ENCODE results near the gene ZSCAN2.
"Not testable (repeated sequence)": the region's sequence is repeated elsewhere in the genome, so short reads cannot be mapped to it uniquely, and the experiment has no call there.

The ZSCAN2 gene

DNA sequence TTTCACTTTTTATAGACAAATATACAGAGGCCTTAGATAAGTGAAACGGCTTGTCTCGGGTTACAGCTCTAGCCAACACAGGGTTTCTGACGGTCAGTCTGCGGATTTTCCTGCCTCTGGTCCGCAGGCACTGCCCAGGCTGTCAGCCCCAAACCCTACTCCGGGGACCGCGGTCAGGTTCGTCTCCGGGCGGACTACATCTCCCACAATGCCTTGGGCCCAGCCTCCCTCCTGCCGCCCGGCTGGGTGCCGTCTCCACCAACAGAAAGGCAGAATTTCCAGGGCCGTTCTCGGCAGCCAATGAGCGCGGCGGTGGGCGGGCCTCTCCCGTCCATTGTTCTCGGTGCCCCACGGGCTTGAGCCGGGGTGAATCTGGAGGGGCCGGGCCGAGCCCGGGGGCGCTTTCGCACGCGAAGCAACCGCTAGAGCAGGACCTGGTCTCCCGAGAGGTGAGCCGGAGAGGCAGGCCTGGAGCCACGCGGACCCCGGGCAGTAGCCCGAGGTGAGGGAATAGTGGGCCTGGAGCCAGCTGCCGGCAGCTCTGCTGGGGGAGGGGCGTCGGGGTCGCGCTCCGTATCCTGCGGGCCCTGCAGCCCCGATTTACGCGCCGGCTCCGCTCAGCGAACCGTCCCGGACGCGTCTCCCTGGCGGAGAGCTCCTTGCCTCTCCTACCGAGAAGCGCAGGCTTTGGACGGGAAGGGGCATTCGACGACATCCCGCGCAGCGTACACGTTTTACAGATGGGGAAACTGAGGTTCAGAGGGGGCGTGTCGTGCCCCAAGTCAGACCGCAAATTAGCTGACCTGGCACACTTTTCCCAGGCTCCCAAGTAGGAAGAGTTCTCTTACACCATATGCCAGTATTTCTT, at the start of gene ZSCAN2:
TSS of gene ZSCAN2 (plus strand) at position 323 of the 868 bp plus-strand sequence. CDS start 2,919 bp downstream, outside the sequence.
- peak; percentile 84 for DNase-seq (ENCODE audit: low read depth)

DNA sequence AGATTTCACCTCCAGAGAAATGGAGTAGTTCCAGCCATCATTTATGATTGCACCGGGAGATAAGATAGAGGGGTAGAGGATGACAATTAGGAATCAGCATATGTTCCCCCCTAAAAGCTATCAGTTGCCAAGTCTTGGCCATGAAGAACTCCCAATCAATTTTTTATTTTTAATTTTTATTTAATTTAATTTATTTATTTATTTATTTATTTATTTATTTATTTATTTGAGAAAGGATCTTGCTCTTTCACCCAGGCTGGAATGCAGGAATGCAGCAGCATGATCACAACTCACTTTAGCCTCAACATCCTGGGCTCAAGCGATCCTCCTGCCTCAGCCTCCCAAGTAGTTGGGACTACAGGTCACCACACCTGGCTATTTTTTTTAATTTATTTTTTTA, 49.2 kb upstream of the ZSCAN2 start:
- DNase-seq (ENCODE audit: low read depth) = not testable (repeated sequence)

DNA sequence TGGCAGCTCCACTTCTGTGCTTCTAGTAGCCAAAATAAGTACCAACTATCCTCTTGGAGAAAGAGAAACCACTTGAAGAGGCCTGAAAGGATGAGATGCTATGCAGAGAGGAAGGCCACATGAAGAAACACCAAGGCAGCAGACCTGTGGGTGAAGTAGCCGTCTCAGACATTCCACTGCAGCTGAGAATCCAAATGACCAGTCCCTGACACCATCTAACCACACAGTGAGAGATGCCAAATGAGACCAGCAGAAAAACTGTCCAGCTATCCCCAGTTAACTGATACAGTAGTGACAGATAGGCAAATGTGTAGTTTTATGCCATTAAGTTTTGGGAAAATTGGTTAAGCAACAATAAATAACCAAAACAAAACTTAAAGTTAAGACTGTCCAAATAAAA, 47.9 kb upstream of the ZSCAN2 start:
- DNase-seq (ENCODE audit: low read depth) = no peak

DNA sequence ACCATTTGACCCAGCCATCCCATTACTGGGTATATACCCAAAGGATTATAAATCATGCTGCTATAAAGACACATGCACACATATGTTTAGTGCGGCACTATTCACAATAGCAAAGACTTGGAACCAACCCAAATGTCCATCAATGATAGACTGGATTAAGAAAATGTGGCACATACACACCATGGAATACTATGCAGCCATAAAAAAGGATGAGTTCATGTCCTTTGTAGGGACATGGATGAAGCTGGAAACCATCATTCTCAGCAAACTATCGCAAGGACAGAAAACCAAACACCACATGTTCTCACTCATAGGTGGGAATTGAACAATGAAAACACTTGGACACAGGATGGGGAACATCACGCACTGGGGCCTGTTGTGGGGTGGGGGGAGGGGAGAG, 44.1 kb upstream of the ZSCAN2 start:
- not testable (repeated sequence) for DNase-seq (ENCODE audit: low read depth)

DNA sequence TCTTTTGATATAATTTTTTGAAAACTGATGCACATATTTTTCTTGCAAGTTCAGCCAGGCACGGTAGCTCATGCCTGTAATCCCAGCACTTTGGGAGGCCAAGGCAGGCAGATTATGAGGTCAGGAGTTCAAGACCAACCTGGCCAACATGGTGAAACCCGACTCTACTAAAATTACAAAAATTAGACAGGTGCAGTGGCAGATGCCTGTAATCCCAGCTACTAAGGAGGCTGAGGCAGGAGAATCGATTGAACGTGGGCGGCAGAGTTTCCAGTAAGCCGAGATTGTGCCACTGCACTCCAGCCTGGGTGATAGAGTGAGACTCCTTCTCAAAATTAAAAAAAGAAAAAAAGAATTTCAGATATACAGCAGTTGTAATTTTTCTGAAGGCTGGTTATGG, 32.8 kb upstream of the ZSCAN2 start:
- not testable (repeated sequence) for DNase-seq (ENCODE audit: low read depth)

DNA sequence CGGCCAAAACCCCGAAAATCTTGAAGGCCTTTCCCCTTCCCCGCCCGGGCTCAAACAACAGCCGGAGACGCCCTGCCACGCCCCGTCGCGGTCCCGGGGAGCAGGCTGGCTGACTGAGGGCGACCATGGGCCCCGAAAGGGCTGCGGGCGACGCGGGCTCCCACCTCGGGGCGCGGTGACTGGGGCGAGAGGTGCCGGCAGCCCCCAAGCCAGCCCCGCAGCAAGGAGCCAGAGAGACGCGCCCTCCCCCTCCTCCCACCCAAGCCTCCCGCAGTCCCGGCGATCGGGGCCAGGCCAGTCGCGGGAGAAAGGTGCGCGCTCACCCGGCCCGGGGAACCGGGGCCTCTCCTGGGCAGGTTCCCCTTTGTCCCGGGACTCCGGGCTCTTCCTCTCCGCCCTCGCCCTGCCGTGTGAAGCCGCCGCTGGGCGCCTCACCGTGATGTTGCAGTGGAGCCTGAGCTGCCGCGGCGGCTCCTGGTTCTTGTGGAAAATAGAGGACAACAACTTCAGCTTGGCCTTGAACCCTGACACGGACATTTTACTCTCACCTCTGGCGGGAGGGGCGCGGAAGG, 30.6 kb upstream of the ZSCAN2 start:
- no peak for DNase-seq (ENCODE audit: low read depth)

DNA sequence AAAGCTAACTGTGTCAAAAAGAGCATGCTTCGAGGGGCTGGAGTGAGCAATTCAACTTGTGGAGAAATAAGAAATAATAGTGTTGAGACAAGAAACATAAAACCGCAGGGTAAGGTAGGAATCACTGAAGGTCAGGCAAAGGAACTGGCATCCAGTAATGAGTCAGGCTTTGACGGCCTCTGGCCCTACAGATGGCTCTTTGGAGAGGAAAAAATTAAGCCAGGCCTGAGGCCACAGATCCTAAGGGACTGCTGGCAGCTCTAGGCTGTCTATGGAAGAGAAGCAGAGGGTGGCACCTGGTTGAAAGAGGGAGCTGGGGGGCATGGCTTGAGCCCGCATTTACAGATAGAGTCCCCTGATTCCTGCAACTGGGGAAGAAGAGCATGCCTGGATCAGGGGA, 28.6 kb upstream of the ZSCAN2 start:
- DNase-seq (ENCODE audit: low read depth) = no peak

DNA sequence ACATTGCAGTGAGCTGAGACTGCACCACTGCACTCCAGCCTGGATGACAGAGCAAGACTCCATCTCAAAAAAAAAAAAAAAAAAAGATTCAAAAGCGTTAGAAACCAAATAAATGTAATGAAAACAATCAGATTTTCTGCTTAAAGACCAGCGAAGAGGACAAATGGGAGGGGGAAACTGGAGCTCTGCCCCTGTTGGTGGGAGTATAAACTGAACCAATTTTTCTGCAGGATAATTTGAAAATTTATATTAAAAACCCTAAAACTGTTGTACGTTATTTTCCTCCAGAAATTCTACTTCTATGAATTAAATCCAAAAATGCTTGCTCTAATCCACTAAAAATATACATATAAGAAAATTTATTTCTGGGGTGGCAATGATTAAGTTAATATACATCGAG, 25.3 kb upstream of the ZSCAN2 start:
- DNase-seq (ENCODE audit: low read depth) = no peak

DNA sequence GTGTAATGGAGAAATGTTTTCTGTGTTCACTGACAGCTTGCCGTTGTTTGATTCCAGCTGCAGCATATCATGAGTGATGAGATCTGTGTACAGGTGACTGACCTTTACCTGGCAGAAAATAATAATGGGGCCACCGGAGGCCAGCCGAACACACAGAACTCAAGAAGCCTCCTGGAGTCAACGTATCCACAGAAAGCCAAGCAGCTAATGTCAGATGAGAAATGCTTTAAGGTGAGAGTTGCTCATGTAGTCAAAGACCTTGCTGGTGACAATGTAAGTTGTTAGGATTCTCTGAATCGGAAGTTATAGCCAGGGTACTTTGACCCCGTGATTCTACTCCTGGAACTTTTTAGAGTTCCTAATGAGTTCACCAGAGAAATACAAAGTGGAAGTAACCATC, 22.9 kb upstream of the ZSCAN2 start:
- not testable (repeated sequence) for DNase-seq (ENCODE audit: low read depth)

DNA sequence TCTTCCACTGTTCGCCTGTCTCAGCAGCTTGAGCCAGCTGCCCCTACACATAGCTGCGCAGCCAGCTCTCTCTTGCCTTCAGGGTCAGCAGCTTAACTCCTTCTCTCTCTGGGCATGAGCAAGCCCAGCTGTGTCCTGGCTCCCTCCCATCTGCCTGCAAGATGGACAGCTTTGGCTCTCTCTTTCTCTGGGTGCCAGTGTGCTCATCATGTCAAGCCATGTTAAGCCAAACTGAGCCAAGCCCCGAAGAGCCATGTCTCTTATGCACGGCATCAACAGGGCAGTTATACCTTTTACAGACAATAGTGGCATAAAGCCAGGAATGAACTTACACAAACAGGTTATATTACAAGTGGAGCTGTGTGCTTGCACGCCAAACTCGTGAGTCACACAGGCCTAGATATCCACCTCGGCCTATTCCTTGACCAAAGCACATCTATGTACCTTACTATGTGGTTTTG, 21.5 kb upstream of the ZSCAN2 start:
- not testable (repeated sequence) for DNase-seq (ENCODE audit: low read depth)

DNA sequence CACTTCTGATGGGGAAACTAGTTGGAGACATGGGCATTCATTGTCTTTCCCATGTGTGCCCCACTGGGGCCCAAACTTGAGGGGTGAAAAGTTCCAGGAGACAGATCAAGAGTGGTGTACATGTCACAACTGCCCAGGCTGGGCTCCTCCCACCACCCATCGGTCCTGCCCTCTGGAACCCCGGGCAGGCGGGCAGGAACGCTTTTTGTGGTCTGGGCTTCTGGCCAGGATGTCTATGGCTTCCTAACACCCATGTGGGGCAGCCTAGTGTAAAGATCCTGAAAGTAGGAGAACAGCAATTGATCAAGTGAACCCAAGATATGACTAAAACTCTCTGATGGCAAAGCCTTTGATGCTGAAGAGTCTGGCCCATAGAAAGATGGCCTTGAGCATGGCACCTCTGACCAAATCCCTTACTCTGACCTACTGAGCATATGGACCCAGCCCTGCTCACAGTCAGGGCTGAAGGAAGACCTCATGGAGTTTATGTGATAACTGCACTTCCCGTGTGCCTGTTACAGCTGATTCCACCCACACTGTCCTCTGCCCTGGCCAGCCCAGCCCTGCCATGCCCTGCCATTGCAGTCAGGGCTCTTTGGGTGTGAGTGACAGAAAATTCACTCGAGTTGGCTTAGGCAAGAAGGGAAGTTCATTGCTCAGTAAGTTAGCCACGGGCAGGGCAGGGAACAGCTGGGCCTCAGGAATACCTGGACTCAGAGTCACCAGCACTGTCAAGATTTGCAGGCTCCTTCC, 19.0 kb upstream of the ZSCAN2 start:
- DNase-seq (ENCODE audit: low read depth) = not testable (repeated sequence)

DNA sequence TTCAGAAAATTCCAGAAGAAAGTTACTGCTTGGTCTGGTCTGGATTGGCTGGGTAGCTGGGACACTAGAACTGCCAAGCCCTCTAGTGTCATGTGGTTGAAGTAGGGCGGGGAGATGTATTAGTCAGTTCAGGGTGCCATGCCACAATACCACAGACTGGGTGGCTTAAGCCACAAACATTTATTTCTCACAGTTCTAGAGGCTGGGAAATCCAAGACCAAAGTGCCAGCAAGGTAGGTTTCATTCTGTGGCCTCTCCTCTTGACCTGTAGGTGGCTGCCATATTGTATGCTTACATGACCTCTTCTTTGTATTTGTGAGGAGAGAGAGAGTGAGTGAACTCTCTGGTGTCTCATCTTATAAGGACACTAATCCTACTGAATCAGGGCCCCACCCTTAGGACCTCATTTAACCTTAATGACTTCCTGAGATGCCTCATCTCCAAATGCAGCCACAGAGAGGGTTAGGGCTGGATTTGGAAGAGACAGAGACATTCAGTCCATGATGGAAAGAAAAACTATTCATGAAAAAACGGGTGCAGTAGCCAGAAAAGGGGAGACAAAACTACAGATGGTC, 18.1 kb upstream of the ZSCAN2 start:
- no peak for DNase-seq (ENCODE audit: low read depth)

DNA sequence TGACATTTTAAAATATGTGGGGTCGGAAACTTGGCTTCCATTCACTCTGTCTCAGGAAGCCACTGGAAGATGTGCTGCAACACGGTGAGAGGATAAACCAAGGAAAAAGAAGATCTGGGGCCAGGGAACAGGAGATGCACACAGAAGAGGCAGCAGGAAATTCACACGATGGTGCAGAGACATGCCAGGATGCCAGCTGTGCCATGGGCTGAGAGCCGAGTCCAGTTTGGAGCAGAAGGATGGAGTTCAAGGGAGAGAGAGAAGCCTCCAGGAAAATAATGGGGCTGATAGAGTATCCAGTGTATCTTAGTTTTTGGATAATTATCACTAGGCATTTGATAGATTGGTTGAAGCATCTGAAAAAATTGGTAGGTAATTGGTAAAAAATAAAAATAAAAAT, 16.9 kb upstream of the ZSCAN2 start:
- DNase-seq (ENCODE audit: low read depth) = not testable (repeated sequence)

DNA sequence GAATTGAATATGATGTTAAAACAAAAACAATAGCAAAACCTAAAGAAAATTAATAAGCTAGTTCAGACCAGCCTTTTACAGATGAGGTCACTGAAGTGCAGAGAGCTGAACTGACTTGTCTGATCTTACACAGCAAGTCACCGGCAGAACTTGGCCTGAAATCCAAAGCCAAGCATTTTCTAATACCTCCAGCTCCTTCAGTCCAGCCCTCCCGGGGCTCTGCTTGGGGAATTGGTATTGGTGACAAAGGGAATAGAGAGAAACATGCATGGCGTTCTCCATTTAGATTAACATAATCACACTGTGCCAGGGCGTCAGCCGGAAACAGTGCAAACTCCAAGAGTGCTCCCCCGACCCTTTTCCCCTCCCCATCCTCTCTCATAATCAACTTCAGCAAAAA, 14.1 kb upstream of the ZSCAN2 start:
- DNase-seq (ENCODE audit: low read depth) = no peak

DNA sequence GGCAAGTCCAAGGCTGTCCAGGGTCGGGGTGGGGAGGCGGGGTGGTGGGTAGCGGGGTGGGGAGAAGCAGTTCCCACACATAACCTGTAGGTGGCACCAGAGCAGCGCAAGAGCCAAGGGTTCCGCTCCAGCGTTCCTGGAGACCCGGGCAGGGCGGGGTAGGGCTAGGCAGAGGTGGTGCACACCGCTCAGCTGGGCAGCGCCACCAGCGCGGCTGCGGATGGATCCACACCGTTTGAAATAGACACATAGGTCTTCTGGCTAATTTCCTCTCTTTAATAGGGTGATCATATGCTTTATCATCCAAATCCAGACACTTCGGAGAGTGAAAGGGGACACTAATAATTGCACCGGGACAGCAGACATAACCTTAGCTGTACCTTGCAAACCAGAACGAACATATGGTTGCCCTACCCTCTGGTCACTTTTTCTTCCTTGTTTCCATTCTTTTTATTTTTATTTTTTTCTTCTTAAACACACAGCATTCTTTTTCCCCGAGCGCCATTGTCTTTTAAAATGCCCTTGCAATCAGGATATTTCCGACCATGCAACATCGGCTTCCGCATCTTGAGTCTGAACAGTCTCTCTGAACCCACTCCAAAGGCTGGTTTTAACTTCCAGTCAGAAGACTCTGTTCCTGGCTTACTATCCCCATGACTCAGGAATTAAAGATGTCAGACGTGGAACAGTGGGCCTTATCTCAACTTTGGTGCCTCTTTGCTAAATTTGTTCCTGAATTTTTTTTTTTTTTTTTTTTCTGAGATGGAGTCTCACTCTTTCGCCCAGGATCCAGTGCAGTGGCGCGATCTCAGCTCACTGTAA, 12.5 kb upstream of the ZSCAN2 start:
- DNase-seq (ENCODE audit: low read depth) = peak; percentile 73

DNA sequence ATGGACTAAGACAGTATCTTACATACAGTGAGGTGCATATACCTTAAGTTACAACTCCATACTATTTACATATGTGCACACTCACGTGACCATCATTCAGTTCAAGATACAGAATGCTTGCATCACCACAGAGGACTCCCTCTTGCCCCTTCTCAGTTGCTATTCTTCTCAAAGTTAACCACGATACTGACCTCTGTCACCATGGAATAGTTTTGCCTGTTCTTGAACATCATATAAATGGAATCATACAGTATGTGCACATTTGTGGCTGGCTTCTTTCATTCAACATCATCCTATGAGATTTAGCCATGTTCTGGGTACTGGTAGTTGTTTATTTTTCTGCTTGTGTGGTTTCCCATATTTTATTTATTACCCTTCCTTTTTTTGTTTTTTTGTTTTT, 10.4 kb upstream of the ZSCAN2 start:
- no peak for DNase-seq (ENCODE audit: low read depth)

DNA sequence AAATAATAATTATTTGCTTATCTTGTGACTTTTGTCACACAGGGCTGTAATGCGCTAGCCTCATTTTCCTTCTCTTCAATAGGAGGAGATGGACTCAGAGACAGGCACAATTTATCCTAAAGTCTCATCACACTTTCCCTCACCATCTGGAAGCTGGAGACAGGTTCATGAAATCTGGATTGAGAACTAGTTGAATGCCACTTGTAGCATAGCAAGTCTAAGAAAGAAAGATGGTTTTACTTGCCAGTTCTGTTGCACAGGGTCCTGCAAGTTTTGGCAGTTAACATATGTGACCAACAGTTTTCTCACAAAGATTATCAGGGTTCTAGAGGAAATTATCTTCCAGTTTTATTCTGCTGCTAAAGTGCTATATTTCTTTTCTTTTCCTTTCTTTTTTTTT, 9.0 kb upstream of the ZSCAN2 start:
- no peak for DNase-seq (ENCODE audit: low read depth)

DNA sequence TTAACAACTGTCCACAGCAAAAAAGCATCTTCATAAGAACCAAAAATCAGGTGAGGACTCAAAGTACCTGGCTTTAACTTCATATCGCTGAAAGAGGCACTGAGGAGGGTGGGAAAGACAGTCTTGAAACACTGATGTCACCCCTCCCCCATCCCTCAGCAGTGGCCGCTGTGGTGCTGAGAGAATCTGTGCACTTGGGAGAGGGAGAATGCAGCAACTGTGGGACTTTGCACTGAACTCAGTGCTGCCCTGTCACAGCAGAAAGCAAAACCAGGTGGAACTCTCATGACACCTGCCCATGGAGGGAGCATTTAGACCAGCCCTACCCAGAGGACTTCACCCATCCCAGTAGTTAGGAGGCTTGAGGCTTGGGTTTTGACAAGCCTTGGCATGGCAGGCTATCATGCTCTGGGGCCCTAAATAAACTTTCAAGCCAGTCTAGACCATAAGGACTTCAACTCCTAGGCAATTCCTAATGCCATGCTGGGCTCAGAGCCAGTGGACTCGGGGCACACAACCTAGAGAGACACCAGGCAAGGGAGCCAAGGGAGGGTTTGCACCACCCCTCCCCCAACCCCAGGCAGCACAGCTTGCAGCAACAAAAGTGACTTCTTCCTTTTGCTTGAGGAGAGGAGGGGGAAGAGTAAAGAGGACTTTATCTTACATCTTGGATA, 6.1 kb upstream of the ZSCAN2 start:
- DNase-seq (ENCODE audit: low read depth) = no peak

DNA sequence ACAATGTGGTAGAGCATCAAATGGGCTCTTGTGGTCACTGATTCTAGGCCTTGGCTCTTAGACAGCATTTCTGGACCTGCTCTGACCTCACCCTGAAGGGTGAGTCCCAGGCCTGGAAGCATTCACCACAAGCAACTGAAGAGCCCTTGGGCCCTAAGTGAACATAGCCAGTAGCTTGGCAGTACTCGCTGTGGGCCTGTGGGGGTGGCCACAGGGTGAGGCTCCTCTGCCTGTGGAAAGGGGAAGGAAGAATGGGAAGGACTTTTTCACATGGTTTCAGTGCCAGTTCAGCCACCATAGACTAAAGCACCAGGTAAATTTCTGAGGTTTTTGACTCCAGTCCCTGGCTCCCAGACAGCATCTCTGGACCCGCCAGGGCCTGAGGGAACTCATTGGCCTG, 5.1 kb upstream of the ZSCAN2 start:
- no peak for DNase-seq (ENCODE audit: low read depth)

DNA sequence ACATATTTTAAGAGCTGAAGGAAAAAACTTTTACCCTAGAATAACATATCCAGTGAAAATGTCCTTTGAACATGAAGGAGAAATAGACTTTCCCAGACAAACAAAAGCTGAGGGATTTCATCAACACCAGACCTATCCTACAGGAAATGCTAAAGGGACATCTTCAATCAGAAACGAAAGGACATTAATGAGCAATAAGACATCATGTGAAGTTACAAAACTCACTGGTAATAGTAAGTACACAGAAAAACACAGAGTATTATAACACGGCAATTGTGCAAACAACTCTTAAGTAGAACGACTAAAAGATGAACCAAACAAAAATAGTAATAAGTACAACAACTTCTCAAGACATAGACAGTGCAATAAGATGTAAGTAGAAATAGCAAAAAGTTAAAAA, 3.5 kb upstream of the ZSCAN2 start:
- DNase-seq (ENCODE audit: low read depth) = no peak

DNA sequence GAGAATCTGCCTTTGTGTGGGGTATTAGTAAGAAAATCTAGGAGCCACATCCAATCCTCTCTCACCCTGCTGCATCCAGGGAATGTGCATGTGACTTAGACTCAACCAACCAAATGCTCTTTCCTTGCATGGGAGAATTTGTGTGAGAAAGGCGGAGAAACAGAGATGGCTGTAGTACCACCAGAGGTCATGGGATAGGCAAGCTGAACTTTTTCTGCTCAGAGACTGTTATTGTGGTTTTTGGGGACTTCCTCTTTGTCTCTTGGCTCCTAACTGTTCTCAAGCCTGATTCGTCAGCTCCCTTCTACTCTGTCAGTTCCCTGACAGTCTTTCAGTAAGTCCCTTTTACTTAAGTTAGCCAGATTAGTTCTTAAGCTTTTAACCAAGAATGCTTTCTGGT, 2.6 kb upstream of the ZSCAN2 start:
- no peak for DNase-seq (ENCODE audit: low read depth)
